Ectodermal cell (in vitro differentiated cells): ENCODE results near the gene AZGP1.
"Not testable (repeated sequence)": the region's sequence is repeated elsewhere in the genome, so short reads cannot be mapped to it uniquely, and the experiment has no call there.

ENCODE experiments used
- H3K27ac ChIP-seq: 2 replicates; pipeline ENCODE4 v1.7.0; 2013; ENCODE audit warnings: mild to moderate bottlenecking, low read depth, low read length; ENCODE audit not compliant: insufficient read depth, poor library complexity, severe bottlenecking
- H3K27me3 ChIP-seq: 2 replicates; pipeline ENCODE4 v1.7.0; 2013; ENCODE audit warnings: mild to moderate bottlenecking, low read length; ENCODE audit not compliant: insufficient read depth, control insufficient read depth, poor library complexity, severe bottlenecking
- H3K36me3 ChIP-seq: one replicate; pipeline ENCODE4 v1.7.0; 2013; ENCODE audit warnings: low read length; ENCODE audit not compliant: control insufficient read depth, insufficient read depth
- H3K4me1 ChIP-seq: one replicate; pipeline ENCODE4 v1.7.0; 2013; ENCODE audit warnings: low read length; ENCODE audit not compliant: control insufficient read depth, insufficient read depth
- H3K4me3 ChIP-seq: 2 replicates; pipeline ENCODE4 v1.7.0; 2013; ENCODE audit warnings: low read depth, low read length, control low read depth; ENCODE audit not compliant: insufficient read depth
- H3K9me3 ChIP-seq: 2 replicates; pipeline ENCODE4 v1.7.0; 2013; ENCODE audit warnings: mild to moderate bottlenecking, low read length, moderate library complexity; ENCODE audit not compliant: control insufficient read depth
- WGBS, 2 experiments: methylation state at CpG; one replicate each; pipeline ENCODE4 v1.1.7; 2013; ENCODE audit warnings: missing lambda C conversion rate in 2 of 2; 5-methylcytosine and 5-hydroxymethylcytosine counted together

AZGP1 gene

GRCh38 chr7:99981066-99981465, 5.2 kb upstream of the AZGP1 start:
- 87 to 92% methylated on average over 7 of the region's 7 CpGs for WGBS, 2 experiments
- H3K4me3 ChIP-seq, result not testable (repeated sequence)

GRCh38 chr7:99980448-99980872, 4.6 kb upstream of the AZGP1 start:
- not testable (repeated sequence) for H3K4me1 ChIP-seq, H3K4me3 ChIP-seq, H3K9me3 ChIP-seq, H3K27me3 ChIP-seq, H3K27ac ChIP-seq, H3K36me3 ChIP-seq
- WGBS, 2 experiments, result 64 to 68% methylated on average over 4 of the region's 4 CpGs

More at GRCh38 chr7:99981066-99981465, 5.2 kb upstream of the AZGP1 start:
- H3K4me1 ChIP-seq, H3K27me3 ChIP-seq, H3K27ac ChIP-seq, H3K9me3 ChIP-seq, H3K36me3 ChIP-seq: not testable (repeated sequence)

GRCh38 chr7:99979814-99980225, 4.0 kb upstream of the AZGP1 start:
- H3K27me3 ChIP-seq, H3K36me3 ChIP-seq, H3K4me1 ChIP-seq, H3K4me3 ChIP-seq, H3K27ac ChIP-seq, H3K9me3 ChIP-seq: not testable (repeated sequence)
- WGBS, 2 experiments, result 28 to 33% methylated on average over 8 to 10 of the region's 10 CpGs

- 87 to 88% methylated on average over 13 of the region's 13 CpGs for WGBS, 2 experiments
These were observed 795 bp upstream of the AZGP1 start for GRCh38 chr7:99976626-99977025.

GRCh38 chr7:99974681-99975080, 1.1 kb downstream of the AZGP1 start:
- WGBS, 2 experiments, result 90 to 100% methylated on average over 1 of the region's 1 CpG
- no peak overlapping the region for H3K4me3 ChIP-seq
- H3K9me3 ChIP-seq, result no peaks in the 10 kb centered on the region
- no peaks in the 10 kb centered on the region for H3K36me3 ChIP-seq
- H3K27ac ChIP-seq, result no peak overlapping the region
- no peaks in the 10 kb centered on the region for H3K4me1 ChIP-seq
- no peaks in the 10 kb centered on the region for H3K27me3 ChIP-seq

More at GRCh38 chr7:99976626-99977025, 795 bp upstream of the AZGP1 start:
- H3K4me1 ChIP-seq, result no peaks in the 10 kb centered on the region
- H3K4me3 ChIP-seq, result no peak overlapping the region
- no peaks in the 10 kb centered on the region for H3K36me3 ChIP-seq
- no peak overlapping the region for H3K27ac ChIP-seq
- no peaks in the 10 kb centered on the region for H3K27me3 ChIP-seq
- no peaks in the 10 kb centered on the region for H3K9me3 ChIP-seq

- WGBS, 2 experiments, result 87 to 94% methylated on average over 7 of the region's 7 CpGs
- not testable (repeated sequence) for H3K4me3 ChIP-seq, H3K9me3 ChIP-seq, H3K4me1 ChIP-seq, H3K27ac ChIP-seq, H3K36me3 ChIP-seq, H3K27me3 ChIP-seq
These were observed 2.0 kb downstream of the AZGP1 start for GRCh38 chr7:99973817-99974216.

- Histone ChIP-seq H3K27ac (no peak overlapping the region), H3K4me3 (no peak overlapping the region), H3K4me1 (no peaks in the 10 kb centered on the region), H3K36me3 (no peaks in the 10 kb centered on the region), H3K27me3 (no peaks in the 10 kb centered on the region), H3K9me3 (no peaks in the 10 kb centered on the region)
- 89% methylated on average over 4 of the region's 4 CpGs for WGBS, 2 experiments
These were observed 4.6 kb downstream of the AZGP1 start for GRCh38 chr7:99971242-99971641.

GRCh38 chr7:99969813-99970212, 6.0 kb downstream of the AZGP1 start:
- WGBS, 2 experiments, result 11 to 22% methylated on average over 1 of the region's 1 CpG
- not testable (repeated sequence) for H3K9me3 ChIP-seq, H3K36me3 ChIP-seq, H3K27me3 ChIP-seq, H3K27ac ChIP-seq, H3K4me3 ChIP-seq, H3K4me1 ChIP-seq

- Histone ChIP-seq H3K9me3 (no peaks in the 10 kb centered on the region), H3K4me1 (no peaks in the 10 kb centered on the region), H3K4me3 (no peak overlapping the region), H3K27me3 (no peaks in the 10 kb centered on the region), H3K36me3 (no peaks in the 10 kb centered on the region), H3K27ac (no peak overlapping the region)
- 89 to 90% methylated on average over 3 of the region's 3 CpGs for WGBS, 2 experiments
These were observed 6.5 kb downstream of the AZGP1 start for GRCh38 chr7:99969298-99969697.

- H3K4me1 ChIP-seq, result no peaks in the 10 kb centered on the region
- 85 to 87% methylated on average over 8 to 9 of the region's 9 CpGs for WGBS, 2 experiments
These were observed 17.1 kb downstream of the AZGP1 start for GRCh38 chr7:99958564-99959227.

GRCh38 chr7:99955247-99955646, 20.6 kb downstream of the AZGP1 start:
- peaks cover 3% of the 10 kb centered on the region for H3K27me3 ChIP-seq
- WGBS, 2 experiments, result 89 to 90% methylated on average over 6 of the region's 6 CpGs
- no peaks in the 10 kb centered on the region for H3K9me3 ChIP-seq
- H3K27ac ChIP-seq, result no peak overlapping the region
- no peaks in the 10 kb centered on the region for H3K36me3 ChIP-seq
- H3K4me3 ChIP-seq, result no peak overlapping the region
- no peaks in the 10 kb centered on the region for H3K4me1 ChIP-seq

More at GRCh38 chr7:99958564-99959227, 17.1 kb downstream of the AZGP1 start:
- no peak overlapping the region for H3K27ac ChIP-seq
- no peaks in the 10 kb centered on the region for H3K36me3 ChIP-seq
- H3K9me3 ChIP-seq, result no peaks in the 10 kb centered on the region
- no peak overlapping the region for H3K4me3 ChIP-seq
- H3K27me3 ChIP-seq, result peaks cover 3% of the 10 kb centered on the region
